SH-SY5Y (cell line): ENCODE measurements around the gene TCAF2.
"Not testable (repeated sequence)": the region's sequence is repeated elsewhere in the genome, so short reads cannot be mapped to it uniquely, and the experiment has no call there.

ENCODE experiments used
- GATA2 ChIP-seq: IDR thresholded peaks from 2 replicates; pipeline ENCODE4 v1.6.1; 2011; ENCODE audit warnings: mild to moderate bottlenecking, low read depth, low read length
- GATA3 ChIP-seq: IDR thresholded peaks from 2 replicates; pipeline ENCODE4 v1.6.1; 2011; ENCODE audit warnings: low read depth, mild to moderate bottlenecking, low read length, moderate library complexity

TCAF2 gene

GRCh38 chr7:143620646-143621045 is at the start of gene TCAF2:
TSS of gene TCAF2 (plus strand) at chr7:143620974.
- not testable (repeated sequence) for TF ChIP-seq GATA2, GATA3

DNA sequence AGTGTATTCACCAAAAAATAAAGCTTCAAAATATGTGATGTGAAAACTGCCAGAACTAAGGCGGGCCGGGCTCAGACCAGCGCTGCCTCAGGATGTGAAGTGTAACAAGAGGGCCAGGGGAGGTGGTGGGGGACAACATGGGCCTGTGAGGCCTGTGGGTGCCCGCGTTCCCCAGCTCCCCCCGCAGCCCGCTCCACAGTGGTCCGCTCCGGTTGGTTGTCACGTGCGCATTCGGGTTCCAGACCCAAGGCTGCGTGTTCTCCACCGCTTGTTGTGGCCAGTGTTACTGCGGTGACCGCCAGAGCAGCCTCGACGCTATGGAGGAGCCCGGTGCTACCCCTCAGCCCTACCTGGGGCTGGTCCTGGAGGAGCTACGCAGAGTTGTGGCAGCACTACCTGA is 49.3 kb upstream of the TCAF2 start, which contains the start of gene CTAGE15:
CTAGE15 (plus strand) TSS at position 301 of the 400 bp plus-strand sequence; CDS start at position 318, 17 bp downstream.
- not testable (repeated sequence) for TF ChIP-seq GATA3, GATA2
